HL-60 (cell line): ENCODE data around the gene TRIM17.

Experiments
- DNase-seq, 2 experiments: peaks; one replicate each; pipeline ENCODE4 v3.0.0-alpha.2; 2010 to 2020; ENCODE audit warnings: low read depth in 1 of 2, low spot score in 1 of 2
- H3K27ac ChIP-seq: fragments of 250-450 bp; sonication (Bioruptor Pico); replicated peaks from 2 replicates; pipeline ENCODE4 v1.5.1; 2020; ENCODE audit warnings: mild to moderate bottlenecking, moderate library complexity
- H3K27me3 ChIP-seq: fragments of 250-450 bp; sonication (Bioruptor Pico); 2 replicates; pipeline ENCODE4 v1.5.1; 2021; ENCODE audit warnings: mild to moderate bottlenecking, moderate library complexity; ENCODE audit not compliant: insufficient read depth, poor library complexity, severe bottlenecking
- H3K4me3 ChIP-seq: replicated peaks from 2 replicates; pipeline ENCODE4 v1.5.1; 2011; ENCODE audit warnings: mild to moderate bottlenecking, control low read depth, low read length; ENCODE audit not compliant: insufficient read depth
- CTCF ChIP-seq: IDR thresholded peaks from one replicate; pipeline ENCODE4 v1.5.1; 2011; ENCODE audit warnings: low read length, control low read depth, inconsistent platforms; ENCODE audit not compliant: insufficient read depth
- GABPA ChIP-seq: IDR thresholded peaks from 2 replicates; pipeline ENCODE4 v1.6.1; 2012; ENCODE audit warnings: low read depth
- POLR2AphosphoS5 ChIP-seq: IDR thresholded peaks from 2 replicates; pipeline ENCODE4 v1.6.1; 2012; ENCODE audit warnings: low read depth
- SPI1 ChIP-seq: IDR thresholded peaks from 2 replicates; pipeline ENCODE4 v1.6.1; 2012; ENCODE audit warnings: low read depth, mild to moderate bottlenecking, borderline replicate concordance
- TF ChIP-seq, protein P1 (sequence below): IDR thresholded peaks from 2 replicates; pipeline ENCODE4 v1.6.1; 2012; ENCODE audit warnings: low read depth; ENCODE audit not compliant: insufficient replicate concordance

Gene TRIM17

DNA sequence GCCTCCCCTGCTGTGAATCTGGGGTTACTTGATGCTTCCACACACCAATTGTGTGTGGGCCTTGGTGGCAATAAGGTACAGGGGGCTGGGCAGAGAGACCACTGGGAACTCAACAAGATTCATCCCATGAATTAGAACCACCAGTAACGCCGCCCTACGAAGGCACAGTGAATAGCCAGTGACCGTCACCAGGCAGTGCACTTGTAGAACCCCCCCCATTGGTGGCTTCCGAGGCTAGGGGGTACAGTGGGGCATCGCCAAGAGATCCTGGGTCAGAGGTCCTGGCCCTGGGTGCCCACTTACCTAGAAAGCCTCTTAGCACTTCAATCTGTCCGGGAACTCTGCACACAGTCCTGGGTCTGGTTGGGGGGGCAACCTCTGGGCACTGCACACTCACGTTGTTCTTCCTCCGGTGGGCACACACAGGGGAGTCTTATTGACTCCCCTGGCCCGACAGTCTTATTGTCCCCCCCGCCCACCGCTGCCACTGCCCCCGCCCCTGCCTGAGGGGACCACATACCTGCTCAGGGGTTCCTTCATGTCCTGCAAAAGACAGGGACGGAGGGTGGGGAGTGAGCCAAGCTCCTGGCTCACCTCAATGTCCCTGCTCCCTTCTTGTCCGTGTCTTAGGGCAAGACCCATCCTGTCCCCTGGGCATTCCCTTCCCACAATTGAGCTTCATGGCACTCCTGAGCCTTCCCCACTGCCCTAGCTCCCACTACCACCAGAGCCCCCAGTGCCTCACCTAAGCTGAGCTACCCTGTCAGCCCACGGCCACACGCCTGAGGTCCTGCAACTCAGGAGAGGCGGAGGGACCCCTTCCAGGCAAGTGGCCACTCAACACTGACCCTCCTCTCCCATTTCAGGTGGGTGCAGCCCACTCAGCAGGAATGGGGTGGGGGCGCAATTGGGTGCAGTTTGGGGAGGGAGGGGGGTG lies 7.5 kb downstream of the TRIM17 start:
- H3K27ac ChIP-seq = no peak overlapping the region
- no peaks in the 10 kb centered on the region for H3K27me3 ChIP-seq
- TF ChIP-seq, protein P1, sequence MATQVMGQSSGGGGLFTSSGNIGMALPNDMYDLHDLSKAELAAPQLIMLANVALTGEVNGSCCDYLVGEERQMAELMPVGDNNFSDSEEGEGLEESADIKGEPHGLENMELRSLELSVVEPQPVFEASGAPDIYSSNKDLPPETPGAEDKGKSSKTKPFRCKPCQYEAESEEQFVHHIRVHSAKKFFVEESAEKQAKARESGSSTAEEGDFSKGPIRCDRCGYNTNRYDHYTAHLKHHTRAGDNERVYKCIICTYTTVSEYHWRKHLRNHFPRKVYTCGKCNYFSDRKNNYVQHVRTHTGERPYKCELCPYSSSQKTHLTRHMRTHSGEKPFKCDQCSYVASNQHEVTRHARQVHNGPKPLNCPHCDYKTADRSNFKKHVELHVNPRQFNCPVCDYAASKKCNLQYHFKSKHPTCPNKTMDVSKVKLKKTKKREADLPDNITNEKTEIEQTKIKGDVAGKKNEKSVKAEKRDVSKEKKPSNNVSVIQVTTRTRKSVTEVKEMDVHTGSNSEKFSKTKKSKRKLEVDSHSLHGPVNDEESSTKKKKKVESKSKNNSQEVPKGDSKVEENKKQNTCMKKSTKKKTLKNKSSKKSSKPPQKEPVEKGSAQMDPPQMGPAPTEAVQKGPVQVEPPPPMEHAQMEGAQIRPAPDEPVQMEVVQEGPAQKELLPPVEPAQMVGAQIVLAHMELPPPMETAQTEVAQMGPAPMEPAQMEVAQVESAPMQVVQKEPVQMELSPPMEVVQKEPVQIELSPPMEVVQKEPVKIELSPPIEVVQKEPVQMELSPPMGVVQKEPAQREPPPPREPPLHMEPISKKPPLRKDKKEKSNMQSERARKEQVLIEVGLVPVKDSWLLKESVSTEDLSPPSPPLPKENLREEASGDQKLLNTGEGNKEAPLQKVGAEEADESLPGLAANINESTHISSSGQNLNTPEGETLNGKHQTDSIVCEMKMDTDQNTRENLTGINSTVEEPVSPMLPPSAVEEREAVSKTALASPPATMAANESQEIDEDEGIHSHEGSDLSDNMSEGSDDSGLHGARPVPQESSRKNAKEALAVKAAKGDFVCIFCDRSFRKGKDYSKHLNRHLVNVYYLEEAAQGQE = no peak
- TF ChIP-seq SPI1 (no peak), CTCF (no peak), GABPA (no peak), POLR2AphosphoS5 (no peak)
- H3K4me3 ChIP-seq = no peak overlapping the region
- no peak for DNase-seq

DNA sequence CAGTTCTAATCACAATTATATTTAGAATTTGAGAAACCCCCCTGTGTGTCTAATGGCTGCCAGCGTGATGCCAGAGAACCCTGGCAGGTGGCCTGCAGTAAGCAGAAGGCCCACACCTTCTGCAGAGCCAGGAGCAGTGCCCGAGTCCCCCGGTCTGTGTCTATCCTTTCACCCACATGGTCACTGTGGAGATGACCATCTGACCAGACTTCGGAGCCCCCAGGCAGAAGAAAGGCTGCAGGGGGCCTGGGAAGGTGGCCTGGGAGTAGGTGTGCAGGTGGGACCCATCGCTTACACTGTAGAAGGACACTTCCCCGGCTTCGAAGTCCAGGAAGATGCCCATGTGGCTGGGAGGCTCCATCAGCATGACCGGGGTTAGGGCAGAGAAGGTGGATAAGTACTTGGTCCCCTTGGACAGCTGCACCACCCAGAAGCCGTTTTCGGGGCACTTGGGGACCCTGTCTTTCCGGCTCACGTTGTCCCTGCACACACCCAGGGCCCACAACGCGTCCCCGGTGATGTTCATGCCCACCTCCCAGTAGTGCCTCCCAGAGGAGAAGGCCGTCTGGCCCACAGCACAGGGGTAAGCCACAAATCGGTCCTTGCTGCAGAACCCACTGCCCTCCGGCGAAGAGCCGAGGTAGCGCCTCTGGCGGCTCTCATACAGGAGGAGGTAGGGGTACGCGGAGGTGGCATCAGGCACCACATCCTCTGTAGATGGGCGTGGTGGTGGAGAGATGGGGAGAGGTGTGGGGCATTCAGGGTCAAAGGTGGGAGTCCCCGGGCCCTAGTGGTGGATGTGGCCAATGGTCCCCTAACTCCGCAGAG lies 8.4 kb downstream of the TRIM17 start:
- TF ChIP-seq CTCF (no peak), POLR2AphosphoS5 (no peak), SPI1 (no peak), GABPA (no peak)
- TF ChIP-seq, protein P1 = no peak
- Histone ChIP-seq H3K27ac (no peak overlapping the region), H3K4me3 (no peak overlapping the region), H3K27me3 (no peaks in the 10 kb centered on the region)
- DNase-seq = no peak

DNA sequence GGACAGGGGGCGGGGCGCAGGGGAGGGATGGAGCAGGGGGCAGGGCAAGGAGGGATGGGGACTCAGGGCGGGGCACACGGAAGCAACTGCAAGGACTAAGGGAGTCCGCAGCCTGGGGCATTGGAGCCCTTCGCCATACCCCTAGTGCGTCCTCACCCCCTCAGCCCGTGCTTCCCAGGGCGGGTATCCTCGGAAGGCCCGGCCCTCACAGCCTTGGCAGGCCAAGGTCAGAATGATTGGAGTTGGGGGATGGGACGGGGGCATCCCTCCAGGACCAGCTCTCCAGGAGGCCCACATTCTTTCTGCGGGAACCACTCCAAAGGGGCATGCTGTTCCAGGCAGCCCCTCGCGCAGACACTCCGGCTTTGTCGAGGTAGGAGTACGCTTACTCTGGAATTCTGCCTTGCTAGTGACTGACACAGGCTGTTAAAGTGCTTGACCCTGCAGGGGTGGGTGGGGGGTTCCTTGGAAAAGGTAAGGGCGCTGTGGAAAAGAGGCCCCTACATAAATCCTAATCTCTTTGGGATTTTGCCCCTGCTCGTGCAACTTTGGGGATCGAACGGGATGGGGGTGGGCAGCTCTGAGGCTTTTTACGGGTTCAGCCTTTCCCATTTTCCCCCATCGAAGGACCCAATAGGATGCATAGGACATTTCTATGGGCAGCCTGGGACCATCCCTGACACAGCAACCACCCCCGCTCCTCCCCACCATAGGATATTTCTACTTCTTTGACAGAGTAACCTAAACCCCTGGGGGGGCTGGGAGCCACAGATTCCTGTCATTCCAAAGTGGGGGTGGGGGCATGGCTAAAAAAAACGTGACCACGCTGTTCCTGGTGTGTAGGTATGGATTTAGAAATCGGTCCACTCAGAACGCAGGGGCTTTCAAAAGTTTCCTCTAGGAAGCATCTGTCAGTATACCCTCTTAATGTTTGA lies 9.3 kb downstream of the TRIM17 start:
- no peak for DNase-seq
- H3K27me3 ChIP-seq = no peaks in the 10 kb centered on the region
- TF ChIP-seq SPI1 = no peak
- no peak for TF ChIP-seq GABPA
- no peak for TF ChIP-seq POLR2AphosphoS5
- TF ChIP-seq, protein P1 = no peak
- no peak for TF ChIP-seq CTCF
- peak overlapping the region; percentile 59 for H3K4me3 ChIP-seq
- H3K27ac ChIP-seq = peak overlapping the region; percentile 60
